H9 (cell line): ENCODE data around the gene LPAR3. TPM values are rescaled to one million over a fixed set of nuclear protein-coding genes. Genes with fewer than 3 reads are reported as not detected.

Experiments
- DNase-seq: peaks from one replicate; pipeline ENCODE4 v3.0.0-alpha.2; 2017
- H2AFZ ChIP-seq: one replicate; pipeline ENCODE4 v1.6.1; 2013; ENCODE audit warnings: mild to moderate bottlenecking, low read length, control low read depth, moderate library complexity
- H2AK5ac ChIP-seq: 2 replicates; pipeline ENCODE4 v1.6.1; 2013; ENCODE audit warnings: low read length, control low read depth, mixed read lengths; ENCODE audit not compliant: insufficient read length
- H2BK120ac ChIP-seq: one replicate; pipeline ENCODE4 v1.6.1; 2013; ENCODE audit warnings: low read depth, mild to moderate bottlenecking, low read length, control low read depth, inconsistent platforms; ENCODE audit not compliant: poor library complexity, severe bottlenecking
- H2BK12ac ChIP-seq: 2 replicates; pipeline ENCODE4 v1.6.1; 2013; ENCODE audit warnings: low read length, control low read depth, mixed read lengths, low read depth; ENCODE audit not compliant: insufficient read length
- H2BK15ac ChIP-seq: 2 replicates; pipeline ENCODE4 v1.6.1; 2013; ENCODE audit warnings: low read depth, low read length, control low read depth
- H2BK20ac ChIP-seq: one replicate; pipeline ENCODE4 v1.6.1; 2013; ENCODE audit warnings: low read depth, mild to moderate bottlenecking, low read length, control low read depth, inconsistent platforms; ENCODE audit not compliant: poor library complexity, severe bottlenecking
- H2BK5ac ChIP-seq: 2 replicates; pipeline ENCODE4 v1.6.1; 2013; ENCODE audit warnings: low read length, control low read depth, mixed read lengths; ENCODE audit not compliant: insufficient read length
- H3K14ac ChIP-seq: 2 replicates; pipeline ENCODE4 v1.6.1; 2013; ENCODE audit warnings: low read length, control low read depth; ENCODE audit not compliant: insufficient read depth
- H3K18ac ChIP-seq: 2 replicates; pipeline ENCODE4 v1.6.1; 2013; ENCODE audit warnings: low read depth, mild to moderate bottlenecking, mixed read lengths, low read length, control low read depth; ENCODE audit not compliant: insufficient read length
- H3K23ac ChIP-seq: 2 replicates; pipeline ENCODE4 v1.6.1; 2013; ENCODE audit warnings: low read length, control low read depth, mixed read lengths, low read depth; ENCODE audit not compliant: insufficient read length
- H3K23me2 ChIP-seq: 2 replicates; pipeline ENCODE4 v1.6.1; 2013; ENCODE audit warnings: low read depth, mild to moderate bottlenecking, mixed read lengths, low read length, control low read depth; ENCODE audit not compliant: insufficient read length, poor library complexity, severe bottlenecking
- H3K27ac ChIP-seq: 2 replicates; pipeline ENCODE4 v1.5.1; 2013; ENCODE audit warnings: low read length, control low read depth, mixed read lengths, low read depth; ENCODE audit not compliant: insufficient read length
- H3K27me3 ChIP-seq: 2 replicates; pipeline ENCODE4 v1.6.1; 2013; ENCODE audit warnings: low read length, control low read depth, inconsistent platforms; ENCODE audit not compliant: insufficient read depth
- H3K4ac ChIP-seq: 2 replicates; pipeline ENCODE4 v1.6.1; 2013; ENCODE audit warnings: low read depth, mild to moderate bottlenecking, control low read depth, inconsistent platforms, low read length, moderate library complexity
- H3K4me1 ChIP-seq: 2 replicates; pipeline ENCODE4 v1.6.1; 2013; ENCODE audit warnings: low read length, control low read depth, inconsistent platforms; ENCODE audit not compliant: insufficient read depth
- H3K4me2 ChIP-seq: 2 replicates; pipeline ENCODE4 v1.6.1; 2013; ENCODE audit warnings: low read length, control low read depth, mixed read lengths; ENCODE audit not compliant: insufficient read length, insufficient read depth
- H3K56ac ChIP-seq: 2 replicates; pipeline ENCODE4 v1.6.1; 2013; ENCODE audit warnings: low read depth, mild to moderate bottlenecking, mixed read lengths, low read length, control low read depth; ENCODE audit not compliant: insufficient read length
- H3K79me1 ChIP-seq: 2 replicates; pipeline ENCODE4 v1.6.1; 2013; ENCODE audit warnings: low read depth, mild to moderate bottlenecking, moderate library complexity, low read length, control low read depth, inconsistent platforms; ENCODE audit not compliant: insufficient read depth, poor library complexity, severe bottlenecking
- H3K79me2 ChIP-seq: 2 replicates; pipeline ENCODE4 v1.6.1; 2013; ENCODE audit warnings: low read length, control low read depth, inconsistent platforms; ENCODE audit not compliant: insufficient read depth
- H3K9ac ChIP-seq: 2 replicates; pipeline ENCODE4 v1.6.1; 2013; ENCODE audit warnings: low read length, control low read depth, mixed read lengths; ENCODE audit not compliant: insufficient read length; ENCODE audit errors: extremely low read depth
- H3K9me3 ChIP-seq: one replicate; pipeline ENCODE4 v1.6.1; 2013; ENCODE audit warnings: low read depth, low read length, inconsistent platforms; ENCODE audit not compliant: control insufficient read depth
- H3T11ph ChIP-seq: one replicate; pipeline ENCODE4 v1.6.1; 2013; ENCODE audit warnings: mild to moderate bottlenecking, low read length, control low read depth, inconsistent platforms
- H4K20me1 ChIP-seq: one replicate; pipeline ENCODE4 v1.6.1; 2013; ENCODE audit not compliant: control insufficient read depth, insufficient read length, insufficient read depth
- H4K5ac ChIP-seq: 2 replicates; pipeline ENCODE4 v1.6.1; 2013; ENCODE audit warnings: low read depth, mild to moderate bottlenecking, mixed read lengths, low read length, control low read depth; ENCODE audit not compliant: insufficient read length
- H4K8ac ChIP-seq: replicated peaks from 2 replicates; pipeline ENCODE4 v1.6.1; 2013; ENCODE audit warnings: low read length, control low read depth, mixed read lengths, low read depth; ENCODE audit not compliant: insufficient read length
- H4K91ac ChIP-seq: 2 replicates; pipeline ENCODE4 v1.6.1; 2013; ENCODE audit warnings: low read depth, mild to moderate bottlenecking, moderate library complexity, mixed read lengths, low read length, control low read depth; ENCODE audit not compliant: insufficient read length
- H3K27ac Mint-ChIP-seq, 3 experiments: 2 replicates in 2 of 3; 3 replicates in 1 of 3; pipeline ENCODE4 v1.8.0; 2020 to 2021; ENCODE audit warnings: mixed read lengths in 3 of 3, mild to moderate bottlenecking in 1 of 3, moderate library complexity in 1 of 3
- H3K27me3 Mint-ChIP-seq: 2 replicates; pipeline ENCODE4 v1.8.0; 2021; ENCODE audit warnings: low read depth, mild to moderate bottlenecking, moderate library complexity, mixed read lengths
- H3K36me3 Mint-ChIP-seq, 3 experiments: 2 replicates in 2 of 3; 3 replicates in 1 of 3; pipeline ENCODE4 v1.8.0; 2020 to 2021; ENCODE audit warnings: low read depth in 3 of 3, mixed read lengths in 3 of 3; ENCODE audit not compliant: insufficient read depth in 1 of 3
- H3K4me1 Mint-ChIP-seq, 2 experiments: 2 replicates each; pipeline ENCODE4 v1.8.0; 2020; ENCODE audit warnings: mixed read lengths in 2 of 2
- H3K4me3 Mint-ChIP-seq, 2 experiments: 2 replicates in 1 of 2; 3 replicates in 1 of 2; pipeline ENCODE4 v1.8.0; 2020 to 2021; ENCODE audit warnings: mild to moderate bottlenecking in 2 of 2, mixed read lengths in 2 of 2, moderate library complexity in 1 of 2
- H3K9me3 Mint-ChIP-seq, 2 experiments: 2 replicates in 1 of 2; 3 replicates in 1 of 2; pipeline ENCODE4 v1.8.0; 2020; ENCODE audit warnings: mild to moderate bottlenecking in 2 of 2, mixed read lengths in 2 of 2, moderate library complexity in 1 of 2
- WGBS: extraction: QIAGEN DNeasy Blood & Tissue Kit; methylation state at CpG from one replicate; pipeline ENCODE4 v1.1.7; 2013; ENCODE audit warnings: missing lambda C conversion rate, low lambda C conversion rate, mixed read lengths; ENCODE audit not compliant: insufficient read length; ENCODE audit errors: extremely low coverage; 5-methylcytosine and 5-hydroxymethylcytosine counted together
- total RNA-seq: library from RNA; stranded (reverse); gene quantifications from 2 replicates; pipeline ENCODE4 v1.2.1, GENCODE V29; 2021
- TF ChIP-seq, protein P1 (sequence below): fragments of 200-600 bp; sonication (generic); conservative IDR thresholded peaks from 3 replicates; pipeline ENCODE4 v1.8.0; 2021; ENCODE audit warnings: antibody characterized with exemption, mild to moderate bottlenecking

The LPAR3 gene
- total RNA-seq, 1 experiment from 2014 or later: 3.0 TPM

DNA sequence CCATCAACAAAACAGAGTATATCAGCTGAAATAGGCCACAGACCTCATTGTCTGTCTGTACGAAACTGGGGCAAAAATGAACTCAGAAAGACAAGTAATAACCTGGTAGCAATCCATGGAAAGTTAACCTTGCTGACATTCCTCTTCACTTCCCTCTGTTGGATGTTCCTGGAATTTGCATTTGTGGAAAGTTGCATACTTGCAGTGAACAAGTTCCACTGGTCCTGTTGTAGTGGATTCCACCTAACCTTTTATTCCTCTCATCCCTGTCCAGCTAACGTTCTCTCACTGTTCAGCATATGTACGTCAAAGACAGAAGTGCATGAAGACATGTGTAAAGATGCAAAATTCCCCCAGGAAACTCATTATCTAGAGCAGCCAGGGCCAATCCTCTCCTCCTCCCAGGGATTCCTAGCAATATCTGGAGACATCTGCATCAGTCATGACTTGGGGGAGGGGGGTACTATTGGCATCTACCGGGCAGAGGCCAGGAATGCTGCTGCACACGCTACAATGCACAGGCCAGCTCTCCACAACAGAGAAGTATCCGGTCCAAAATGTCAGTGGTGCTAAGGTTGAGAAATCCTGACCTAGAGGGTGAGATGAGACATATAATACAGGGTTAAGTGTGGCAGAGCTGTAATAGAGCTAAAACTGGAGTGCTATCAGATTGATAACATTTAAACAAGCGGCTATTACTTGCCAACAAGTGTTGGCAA, 8.2 kb downstream of the LPAR3 start:
- no peak overlapping the region for H3K9ac ChIP-seq
- H3T11ph ChIP-seq: no peak overlapping the region
- no peak overlapping the region for H2BK20ac ChIP-seq
- H3K27ac ChIP-seq: no peak overlapping the region
- Mint-ChIP-seq H3K36me3 (peaks cover 0 to 44% (median 8%) of the 10 kb centered on the region in 3 experiments; a peak in 6 of 7 replicates), H3K27ac (no peak overlapping the region), H3K27me3 (peaks cover 5% of the 10 kb centered on the region; the same call in 1 of the 2 replicates), H3K9me3 (peaks cover 7 to 9% of the 10 kb centered on the region in 2 experiments; a peak in 4 of 5 replicates), H3K4me3 (no peak overlapping the region), H3K4me1 (peaks cover 0 to 5% of the 10 kb centered on the region in 2 experiments; a peak in 2 of 4 replicates)
- H3K14ac ChIP-seq: no peak overlapping the region
- no peak overlapping the region for H3K4me2 ChIP-seq
- no peaks in the 10 kb centered on the region for H3K79me2 ChIP-seq
- no peaks in the 10 kb centered on the region for H3K79me1 ChIP-seq
- no peak overlapping the region for H2AK5ac ChIP-seq
- H3K9me3 ChIP-seq: no peaks in the 10 kb centered on the region
- H3K18ac ChIP-seq: no peak overlapping the region
- no peak overlapping the region for H3K23ac ChIP-seq
- H4K8ac ChIP-seq: no peak overlapping the region
- no peak overlapping the region for H3K56ac ChIP-seq
- no peak overlapping the region for H4K5ac ChIP-seq
- H2BK5ac ChIP-seq: no peak overlapping the region
- TF ChIP-seq, protein P1, sequence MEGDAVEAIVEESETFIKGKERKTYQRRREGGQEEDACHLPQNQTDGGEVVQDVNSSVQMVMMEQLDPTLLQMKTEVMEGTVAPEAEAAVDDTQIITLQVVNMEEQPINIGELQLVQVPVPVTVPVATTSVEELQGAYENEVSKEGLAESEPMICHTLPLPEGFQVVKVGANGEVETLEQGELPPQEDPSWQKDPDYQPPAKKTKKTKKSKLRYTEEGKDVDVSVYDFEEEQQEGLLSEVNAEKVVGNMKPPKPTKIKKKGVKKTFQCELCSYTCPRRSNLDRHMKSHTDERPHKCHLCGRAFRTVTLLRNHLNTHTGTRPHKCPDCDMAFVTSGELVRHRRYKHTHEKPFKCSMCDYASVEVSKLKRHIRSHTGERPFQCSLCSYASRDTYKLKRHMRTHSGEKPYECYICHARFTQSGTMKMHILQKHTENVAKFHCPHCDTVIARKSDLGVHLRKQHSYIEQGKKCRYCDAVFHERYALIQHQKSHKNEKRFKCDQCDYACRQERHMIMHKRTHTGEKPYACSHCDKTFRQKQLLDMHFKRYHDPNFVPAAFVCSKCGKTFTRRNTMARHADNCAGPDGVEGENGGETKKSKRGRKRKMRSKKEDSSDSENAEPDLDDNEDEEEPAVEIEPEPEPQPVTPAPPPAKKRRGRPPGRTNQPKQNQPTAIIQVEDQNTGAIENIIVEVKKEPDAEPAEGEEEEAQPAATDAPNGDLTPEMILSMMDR: no peak
- no peak for DNase-seq
- no peak overlapping the region for H2BK15ac ChIP-seq
- H3K4ac ChIP-seq: no peak overlapping the region
- H2BK12ac ChIP-seq: no peak overlapping the region
- no peaks in the 10 kb centered on the region for H3K4me1 ChIP-seq
- no peak overlapping the region for H4K91ac ChIP-seq
- no CpG with 5 or more reads among the region's 7 CpGs for WGBS
- H2AFZ ChIP-seq: no peak overlapping the region
- no peak overlapping the region for H2BK120ac ChIP-seq
- no peaks in the 10 kb centered on the region for H4K20me1 ChIP-seq
- no peaks in the 10 kb centered on the region for H3K23me2 ChIP-seq
- no peaks in the 10 kb centered on the region for H3K27me3 ChIP-seq
